Islet precursor cell (in vitro differentiated cells): Measurements from ENCODE around the gene RNU5B-1.
A peak's percentile ranks its signal among the peaks of the same experiment; 100 is the strongest.
"Not testable (repeated sequence)": the region's sequence is repeated elsewhere in the genome, so short reads cannot be mapped to it uniquely, and the experiment has no call there.

Experiments
- DNase-seq: peaks from one replicate; pipeline ENCODE4 v3.0.0-alpha.2; 2018

Gene RNU5B-1

DNA sequence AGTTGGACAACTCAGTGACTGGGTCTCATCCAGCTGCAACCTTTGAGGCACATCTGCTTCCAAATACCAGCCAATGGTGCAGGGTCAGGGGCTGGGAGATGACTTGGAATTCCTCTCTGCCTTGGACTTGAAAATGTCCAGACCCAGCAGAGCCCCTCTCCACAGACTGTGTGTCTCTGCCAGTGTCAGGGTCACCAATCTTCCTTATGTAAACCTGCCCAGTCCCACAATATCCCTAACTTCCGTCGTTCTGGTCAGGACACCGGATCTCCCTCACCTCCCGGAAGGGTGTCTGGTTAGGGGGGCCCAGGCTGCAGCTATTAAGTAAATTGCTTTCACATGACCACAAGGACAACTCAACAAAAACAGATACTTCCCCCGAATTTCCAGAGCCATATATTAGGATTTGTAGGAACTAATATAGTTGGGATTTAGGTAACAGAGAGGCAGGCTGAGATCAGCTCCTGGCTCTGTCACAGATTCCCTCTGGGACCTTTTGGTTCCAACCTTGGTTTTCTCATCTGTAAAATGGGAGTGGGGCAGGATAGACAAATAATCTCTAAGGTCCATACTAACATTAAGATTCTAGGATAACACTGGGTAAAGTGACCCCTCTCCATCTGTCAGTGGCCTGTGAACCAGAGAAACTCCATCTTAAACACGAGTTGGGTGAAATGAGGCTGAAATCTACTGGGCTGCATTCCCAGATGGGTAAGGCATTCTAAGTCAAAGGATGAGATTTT, 42.5 kb downstream of the RNU5B-1 start:
- peak; percentile 89 for DNase-seq

DNA sequence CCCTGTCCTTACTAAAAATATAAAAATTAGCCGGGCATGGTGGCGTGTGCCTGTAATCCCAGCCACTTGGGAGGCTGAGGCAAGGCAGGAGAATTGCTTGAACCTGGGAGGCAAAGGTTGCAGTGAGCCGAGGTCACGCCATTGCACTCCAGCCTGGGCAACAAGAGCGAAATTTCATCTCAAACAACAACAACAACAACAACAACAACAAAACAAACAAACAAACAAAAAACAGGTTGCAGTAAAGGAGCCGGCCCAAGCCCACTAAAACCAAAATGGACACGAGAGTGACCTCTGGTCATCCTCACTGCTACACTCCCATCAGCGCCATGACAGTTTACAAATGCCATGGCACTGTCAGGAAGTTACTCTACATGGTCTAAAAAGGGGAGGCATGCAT, 43.3 kb downstream of the RNU5B-1 start:
- DNase-seq, result not testable (repeated sequence)

DNA sequence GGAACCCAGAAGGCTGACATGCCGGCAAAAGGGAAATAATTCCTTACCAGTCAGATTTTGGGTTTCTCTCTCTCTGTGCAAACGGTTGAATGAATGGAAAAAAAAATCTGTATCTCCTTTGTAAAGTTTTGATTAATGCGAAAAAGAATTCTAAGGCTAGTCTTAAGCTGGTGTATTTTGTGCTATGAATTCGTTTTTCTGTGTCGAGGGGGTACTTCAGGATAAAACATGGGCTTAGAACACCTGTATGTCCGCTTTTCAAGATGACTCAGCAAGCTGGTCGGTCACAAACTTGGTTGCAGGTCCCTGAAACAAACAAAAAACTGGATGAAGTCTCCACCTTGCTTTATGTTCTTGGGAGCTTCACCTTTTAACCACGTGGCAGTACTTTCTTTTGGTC, 44.9 kb downstream of the RNU5B-1 start:
- no peak for DNase-seq

DNA sequence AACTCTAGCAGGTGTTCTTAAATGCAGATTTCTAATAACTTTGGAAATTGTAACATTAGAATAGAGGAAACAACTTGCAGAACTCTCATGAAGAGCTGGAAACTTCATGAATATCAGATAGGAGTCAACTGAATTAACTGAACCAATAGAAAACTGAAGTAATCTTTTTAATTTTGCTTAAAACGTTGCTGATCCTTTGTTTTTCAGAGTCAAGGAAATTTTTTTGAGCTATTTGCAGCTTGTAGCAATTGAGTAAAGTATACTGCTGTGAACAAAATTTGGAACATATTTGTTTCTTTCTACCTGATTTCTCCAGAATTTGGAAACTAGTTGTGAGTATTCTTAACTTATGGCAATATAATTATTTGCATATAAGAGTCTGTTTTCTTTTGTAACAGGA, 47.5 kb downstream of the RNU5B-1 start:
- DNase-seq, result not testable (repeated sequence)
